Lower leg skin (tissue), 4 donors: ENCODE measurements around the gene DGCR2. TPM values are rescaled to one million over a fixed set of nuclear protein-coding genes. Genes with fewer than 3 reads are reported as not detected.

ENCODE experiments used
- DNase-seq, 2 donors: peaks; one replicate each; pipeline ENCODE4 v3.0.0-alpha.2; 2019; ENCODE audit warnings: low spot score in 2 of 2
- H3K4me3 ChIP-seq: fragments of 200-600 bp; sonication (generic); 2 replicates; pipeline ENCODE4 v1.5.1; 2017; ENCODE audit warnings: mild to moderate bottlenecking, low read depth; ENCODE audit not compliant: poor library complexity, severe bottlenecking
- CTCF ChIP-seq, 3 donors: fragments of 450-650 bp; IDR thresholded peaks; one replicate each; pipeline ENCODE4 v1.5.1; 2016; ENCODE audit warnings: antibody characterized with exemption in 3 of 3, mild to moderate bottlenecking in 3 of 3, moderate library complexity in 2 of 3
- POLR2A ChIP-seq, 2 donors: fragments of 450-650 bp; IDR thresholded peaks; one replicate each; pipeline ENCODE4 v1.6.1; 2016 to 2017; ENCODE audit warnings: antibody characterized with exemption in 2 of 2, mild to moderate bottlenecking in 1 of 2, moderate library complexity in 1 of 2
- WGBS, 2 donors: methylation state at CpG; one replicate each; pipeline ENCODE4 v1.1.5; 2018; 5-methylcytosine and 5-hydroxymethylcytosine counted together
- intact Hi-C: fragments of 100-400 bp; cut with DNase I; formaldehyde crosslinking; loops from one replicate; pipeline ENCODE4 v1.15.0; 2023; ENCODE audit warnings: low total_unique reads
- total RNA-seq, 4 donors: library from RNA; depleted of rRNA; stranded (reverse); fragments of >200 nt; gene quantifications; one replicate each; pipeline ENCODE4 v1.1.0, GENCODE V29; 2016

The DGCR2 gene
- total RNA-seq, 4 donors from 2014 or later, result 88.7 to 142 (median 141) TPM

- H3K4me3 ChIP-seq, result no peak overlapping the region
- TF ChIP-seq CTCF (IDR thresholded peaks at IDR 0.05) (no peak), POLR2A (IDR thresholded peaks at IDR 0.05) (no peak)
- DNase-seq, result no peak
- intact Hi-C loops, result no loop called here
- 88 to 94% methylated on average over 3 of the region's 3 CpGs for whole genome bisulfite sequencing, 2 donors
Observed at GRCh38 chr22:19111140-19111539, 11.1 kb downstream of the DGCR2 start.

GRCh38 chr22:19110646-19111045 is 11.6 kb downstream of the DGCR2 start:
- intact Hi-C loops, result no loop called here
- TF ChIP-seq POLR2A (IDR thresholded peaks at IDR 0.05) (no peak), CTCF (IDR thresholded peaks at IDR 0.05) (no peak)

GRCh38 chr22:19110064-19110458 is 12.2 kb downstream of the DGCR2 start:
- no peak overlapping the region for H3K4me3 ChIP-seq
- DNase-seq, result no peak
- 47 to 51% methylated on average over 4 of the region's 4 CpGs for WGBS, 2 donors
- intact Hi-C loops, result no loop called here
- TF ChIP-seq POLR2A (IDR thresholded peaks at IDR 0.05) (no peak), CTCF (IDR thresholded peaks at IDR 0.05) (no peak)

More at GRCh38 chr22:19110646-19111045, 11.6 kb downstream of the DGCR2 start:
- no peak overlapping the region for H3K4me3 ChIP-seq
- DNase-seq, result no peak

DNA sequence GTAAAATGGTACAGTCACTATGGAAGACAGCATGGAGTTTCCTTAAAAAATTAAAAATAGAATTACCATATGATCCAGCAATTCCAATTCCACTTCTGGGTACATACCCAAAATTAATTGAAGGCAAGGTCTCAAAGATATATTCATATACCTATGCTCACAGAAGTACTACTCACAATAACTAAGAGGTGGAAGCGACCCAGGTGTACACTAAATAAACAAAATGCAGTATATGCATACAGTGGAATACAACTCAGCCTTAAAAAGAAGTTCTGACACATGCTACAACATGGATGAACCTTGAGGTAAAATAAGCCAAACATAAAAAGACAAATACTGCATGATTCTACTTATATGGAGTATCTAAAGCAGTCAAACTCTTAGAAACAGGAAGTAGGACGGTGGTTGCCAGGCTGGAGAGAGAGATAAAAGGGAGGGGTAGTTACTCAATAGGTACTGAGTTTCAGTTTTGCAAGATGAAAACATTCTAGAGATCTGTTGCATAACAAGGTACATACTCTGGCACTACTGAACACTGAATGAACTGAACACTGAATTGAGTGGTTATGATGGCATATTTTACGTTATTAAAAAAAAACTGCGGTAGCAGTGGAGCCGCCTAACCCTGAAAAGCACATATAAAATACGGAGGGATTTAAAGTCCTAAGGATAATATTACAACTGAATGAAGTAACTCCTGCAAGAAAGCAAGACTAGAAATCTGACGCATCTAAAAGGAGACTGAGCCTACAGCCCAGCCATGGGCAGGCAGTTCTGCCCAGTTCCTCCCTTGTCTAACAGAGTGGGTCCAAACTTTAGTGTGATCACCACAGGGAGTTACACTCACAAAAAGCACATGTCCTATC is 12.8 kb downstream of the DGCR2 start:
- no peak overlapping the region for H3K4me3 ChIP-seq
- peak in 1 of 2 donors; percentile 58 for DNase-seq
- TF ChIP-seq POLR2A (IDR thresholded peaks at IDR 0.05) (no peak), CTCF (IDR thresholded peaks at IDR 0.05) (no peak)
- WGBS, 2 donors, result 40 to 41% methylated on average over 7 of the region's 7 CpGs
- intact Hi-C loops, result no loop called here

- intact Hi-C loops, result no loop called here
- 75 to 77% methylated on average over 3 of the region's 3 CpGs for WGBS, 2 donors
- TF ChIP-seq POLR2A (IDR thresholded peaks at IDR 0.05) (no peak), CTCF (IDR thresholded peaks at IDR 0.05) (no peak)
- DNase-seq, result no peak
- H3K4me3 ChIP-seq, result no peak overlapping the region
Observed at GRCh38 chr22:19108807-19109197, 13.4 kb downstream of the DGCR2 start.

DNA sequence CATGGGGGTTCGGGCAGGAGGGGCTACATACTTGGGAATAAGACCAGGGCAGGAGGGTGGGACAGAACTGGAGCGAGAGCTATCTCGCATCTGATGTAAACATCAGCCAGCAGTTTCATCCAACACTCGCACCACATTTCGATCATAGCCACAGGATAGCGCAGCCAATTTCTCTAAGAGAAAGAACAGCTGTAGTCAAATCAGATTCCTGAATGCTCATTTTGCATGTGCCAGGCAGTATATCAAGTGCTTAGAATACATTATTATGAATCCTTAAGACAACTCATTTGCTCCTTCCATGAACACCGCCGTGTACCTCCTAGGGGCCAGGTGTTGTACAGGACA is 14.5 kb downstream of the DGCR2 start:
- 60 to 66% methylated on average over 8 of the region's 8 CpGs for WGBS, 2 donors
- TF ChIP-seq CTCF (IDR thresholded peaks at IDR 0.05) (no peak), POLR2A (IDR thresholded peaks at IDR 0.05) (no peak)
- no peak for DNase-seq
- intact Hi-C loops, result no loop called here
- H3K4me3 ChIP-seq, result no peak overlapping the region
